ENCODE data around the gene CSAG3. TPM values are rescaled to one million over a fixed set of nuclear protein-coding genes. Genes with fewer than 3 reads are reported as not detected.
"Not testable (repeated sequence)": the region's sequence is repeated elsewhere in the genome, so short reads cannot be mapped to it uniquely, and the experiment has no call there.

CSAG3 gene
- total RNA-seq (1 to 10 TPM in 1 of 5 experiments, not detected in 4; 8.3 TPM), polyA plus RNA-seq (not detected), total RNA-seq (not detected)

DNA sequence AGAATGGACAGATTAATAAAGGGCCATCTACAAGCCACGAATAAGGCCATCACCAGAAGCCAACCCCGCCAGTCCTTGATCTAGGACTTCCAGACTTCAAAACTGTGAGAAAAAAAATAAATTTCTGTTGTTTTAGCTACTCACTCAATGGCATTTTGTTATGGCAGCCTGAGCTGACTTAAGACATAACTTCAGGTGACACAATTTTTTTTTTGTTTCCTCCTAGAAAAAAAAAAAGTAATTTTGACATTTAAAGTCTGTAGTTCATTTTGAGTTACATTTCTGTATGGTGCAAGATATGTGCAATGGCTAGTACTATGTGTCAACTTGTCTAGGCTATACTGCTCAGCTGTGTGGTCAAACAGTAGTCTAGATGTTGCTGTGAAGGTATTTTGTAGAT, at the start of gene CSAG3:
Gene CSAG3, plus strand, starts transcription at position 301 of the 400 bp plus-strand sequence.
- H3K27me3 Mint-ChIP-seq; H3K4me3 Mint-ChIP-seq; CTCF ChIA-PET; H3K4me1 ChIP-seq (ENCODE audit: control insufficient read depth in 2 of 2, insufficient read depth in 2 of 2, low read length in 2 of 2); H3K27ac ChIP-seq (ENCODE audit: low read depth, low read length); H3K4me1 Mint-ChIP-seq; H3K4me3 ChIP-seq (ENCODE audit: low read length); H3K27ac Mint-ChIP-seq; H3K9me3 ChIP-seq (ENCODE audit: control insufficient read depth in 2 of 3, low read length in 3 of 3); H3K9me3 Mint-ChIP-seq; POLR2A ChIA-PET; DNase-seq; ATAC-seq; H3K36me3 Mint-ChIP-seq; H3K36me3 ChIP-seq (ENCODE audit: control insufficient read depth in 2 of 3, insufficient read depth in 3 of 3, low read length in 3 of 3); intact Hi-C loops (cut with micrococcal nuclease); H3K27me3 ChIP-seq (ENCODE audit: control insufficient read depth in 2 of 2, insufficient read depth in 2 of 2, low read length in 2 of 2): not testable (repeated sequence)

GRCh38 chrX:152713195-152713594, 45.8 kb upstream of the CSAG3 start:
- H3K27ac Mint-ChIP-seq; CTCF ChIA-PET; H3K4me3 Mint-ChIP-seq; POLR2A ChIA-PET; H3K4me3 ChIP-seq (ENCODE audit: low read length); H3K9me3 ChIP-seq (ENCODE audit: control insufficient read depth in 2 of 3, low read length in 3 of 3); DNase-seq; ATAC-seq; H3K36me3 ChIP-seq (ENCODE audit: control insufficient read depth in 2 of 3, insufficient read depth in 3 of 3, low read length in 3 of 3); H3K9me3 Mint-ChIP-seq; intact Hi-C loops (cut with micrococcal nuclease); H3K27me3 ChIP-seq (ENCODE audit: control insufficient read depth in 2 of 2, insufficient read depth in 2 of 2, low read length in 2 of 2); H3K27ac ChIP-seq (ENCODE audit: low read depth, low read length); H3K4me1 Mint-ChIP-seq; H3K36me3 Mint-ChIP-seq; H3K4me1 ChIP-seq (ENCODE audit: control insufficient read depth in 2 of 2, insufficient read depth in 2 of 2, low read length in 2 of 2); H3K27me3 Mint-ChIP-seq: not testable (repeated sequence)

- H3K4me3 Mint-ChIP-seq; POLR2A ChIA-PET; H3K9me3 Mint-ChIP-seq; H3K27me3 Mint-ChIP-seq; H3K36me3 ChIP-seq (ENCODE audit: control insufficient read depth in 2 of 3, insufficient read depth in 3 of 3, low read length in 3 of 3); H3K27ac ChIP-seq (ENCODE audit: low read depth, low read length); CTCF ChIA-PET; DNase-seq; H3K4me1 ChIP-seq (ENCODE audit: control insufficient read depth in 2 of 2, insufficient read depth in 2 of 2, low read length in 2 of 2); H3K27me3 ChIP-seq (ENCODE audit: control insufficient read depth in 2 of 2, insufficient read depth in 2 of 2, low read length in 2 of 2); H3K27ac Mint-ChIP-seq; ATAC-seq; H3K4me3 ChIP-seq (ENCODE audit: low read length); H3K4me1 Mint-ChIP-seq; H3K36me3 Mint-ChIP-seq; H3K9me3 ChIP-seq (ENCODE audit: control insufficient read depth in 2 of 3, low read length in 3 of 3); intact Hi-C loops (cut with micrococcal nuclease): not testable (repeated sequence)
Observed at GRCh38 chrX:152713815-152714787, 44.9 kb upstream of the CSAG3 start, which contains the start of gene MAGEA2B. TSS of gene MAGEA2B (plus strand) at chrX:152714628. CDS start at chrX:152717107, 2,479 bp downstream.

DNA sequence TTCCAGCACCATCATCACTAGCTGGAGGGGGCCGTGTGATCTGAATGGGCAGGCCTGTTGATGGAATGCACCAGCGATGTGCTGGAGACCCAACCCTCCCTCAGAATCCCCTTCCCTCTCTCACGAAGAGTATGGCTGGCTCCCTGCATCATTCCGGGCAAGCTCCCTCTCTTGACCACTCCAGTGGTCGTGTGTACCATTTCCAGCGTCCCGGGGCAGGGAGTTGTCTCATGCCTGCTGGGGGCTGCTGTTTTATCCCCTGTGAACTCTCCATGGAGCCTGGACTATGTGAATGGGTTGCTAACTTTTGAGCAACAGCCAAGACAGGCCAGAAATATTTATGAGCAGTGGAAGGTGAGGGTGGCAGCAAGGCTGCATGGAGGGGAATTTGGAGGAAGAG, 33.6 kb upstream of the CSAG3 start:
- intact Hi-C loops (cut with micrococcal nuclease) = no loop called here
- Mint-ChIP-seq H3K27me3 (peaks cover 0 to 14% (median 3%) of the 10 kb centered on the region in 5 donors), H3K27ac (no peak overlapping the region), H3K4me1 (no peaks in the 10 kb centered on the region), H3K36me3 (no peaks in the 10 kb centered on the region), H3K4me3 (no peak overlapping the region), H3K9me3 (peaks cover 0 to 3% (median 0%) of the 10 kb centered on the region in 11 donors)
- ChIA-PET CTCF (no interaction called here), POLR2A (no interaction called here)
- H3K36me3 ChIP-seq (ENCODE audit: control insufficient read depth in 2 of 3, insufficient read depth in 3 of 3, low read length in 3 of 3) = no peaks in the 10 kb centered on the region
- no peak overlapping the region for H3K27ac ChIP-seq (ENCODE audit: low read depth, low read length)
- ATAC-seq (no peak), DNase-seq (no peak)
- no peaks in the 10 kb centered on the region for H3K4me1 ChIP-seq (ENCODE audit: control insufficient read depth in 2 of 2, insufficient read depth in 2 of 2, low read length in 2 of 2)
- H3K27me3 ChIP-seq (ENCODE audit: control insufficient read depth in 2 of 2, insufficient read depth in 2 of 2, low read length in 2 of 2) = no peaks in the 10 kb centered on the region
- no peak overlapping the region for H3K4me3 ChIP-seq (ENCODE audit: low read length)
- no peaks in the 10 kb centered on the region for H3K9me3 ChIP-seq (ENCODE audit: control insufficient read depth in 2 of 3, low read length in 3 of 3)

GRCh38 chrX:152733261-152733975, 25.6 kb upstream of the CSAG3 start, which contains the start of the genes CSAG1 and MAGEA12:
TSS of gene CSAG1 (minus strand) at chrX:152733721. CDS start at chrX:152732460, 1,261 bp downstream.
TSS of gene MAGEA12 (plus strand) at chrX:152733757. CDS start at chrX:152736162, 2,405 bp downstream.
- Mint-ChIP-seq H3K27ac (no peak within 1 kb of the TSS), H3K27me3 (peaks cover 0 to 7% (median 3%) of the 10 kb centered on the region in 5 donors), H3K4me1 (peaks cover 0 to 2% (median 0%) of the 10 kb centered on the region in 7 donors), H3K9me3 (no peaks in the 10 kb centered on the region), H3K4me3 (no peak within 1 kb of the TSS), H3K36me3 (no peaks in the 10 kb centered on the region)
- intact Hi-C loops (cut with micrococcal nuclease) = no loop called here
- H3K27ac ChIP-seq (ENCODE audit: low read depth, low read length) = no peak within 1 kb of the TSS
- H3K9me3 ChIP-seq (ENCODE audit: control insufficient read depth in 2 of 3, low read length in 3 of 3) = no peaks in the 10 kb centered on the region
- no peaks in the 10 kb centered on the region for H3K4me1 ChIP-seq (ENCODE audit: control insufficient read depth in 2 of 2, insufficient read depth in 2 of 2, low read length in 2 of 2)
- H3K4me3 ChIP-seq (ENCODE audit: low read length) = no peak within 1 kb of the TSS
- POLR2A ChIA-PET = no interaction called here
- CTCF ChIA-PET = no interaction called here
- ATAC-seq (no peak), DNase-seq (no peak)
- no peaks in the 10 kb centered on the region for H3K36me3 ChIP-seq (ENCODE audit: control insufficient read depth in 2 of 3, insufficient read depth in 3 of 3, low read length in 3 of 3)
- no peaks in the 10 kb centered on the region for H3K27me3 ChIP-seq (ENCODE audit: control insufficient read depth in 2 of 2, insufficient read depth in 2 of 2, low read length in 2 of 2)

DNA sequence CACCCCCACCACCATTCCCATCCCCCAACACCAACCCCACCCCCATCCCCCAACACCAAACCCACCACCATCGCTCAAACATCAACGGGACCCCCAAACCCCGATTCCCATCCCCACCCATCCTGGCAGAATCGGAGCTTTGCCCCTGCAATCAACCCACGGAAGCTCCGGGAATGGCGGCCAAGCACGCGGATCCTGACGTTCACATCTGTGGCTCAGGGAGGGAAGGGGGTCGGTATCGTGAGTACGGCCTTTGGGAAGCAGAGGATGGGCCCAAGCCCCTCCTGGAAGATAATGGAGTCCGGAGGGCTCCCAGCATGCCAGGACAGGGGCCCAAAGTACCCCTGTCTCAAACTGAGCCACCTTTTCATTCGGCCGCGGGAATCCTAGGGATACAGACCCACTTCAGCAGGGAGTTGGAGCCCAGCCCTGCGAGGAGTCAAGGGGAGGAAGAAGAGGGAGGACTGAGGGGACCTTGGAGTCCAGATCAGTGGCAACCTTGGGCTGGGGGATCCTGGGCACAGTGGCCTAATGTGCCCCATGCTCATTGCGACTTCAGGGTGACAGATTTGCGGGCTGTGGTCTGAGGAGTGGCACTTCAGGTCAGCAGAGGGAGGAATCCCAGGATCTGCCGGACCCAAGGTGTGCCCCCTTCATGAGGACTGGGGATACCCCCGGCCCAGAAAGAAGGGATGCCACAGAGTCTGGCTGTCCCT, 24.7 kb upstream of the CSAG3 start:
- H3K36me3 ChIP-seq (ENCODE audit: control insufficient read depth in 2 of 3, insufficient read depth in 3 of 3, low read length in 3 of 3); POLR2A ChIA-PET; H3K27me3 ChIP-seq (ENCODE audit: control insufficient read depth in 2 of 2, insufficient read depth in 2 of 2, low read length in 2 of 2); H3K4me3 Mint-ChIP-seq; H3K27ac ChIP-seq (ENCODE audit: low read depth, low read length); intact Hi-C loops (cut with micrococcal nuclease); H3K4me1 Mint-ChIP-seq; H3K27ac Mint-ChIP-seq; CTCF ChIA-PET; DNase-seq; ATAC-seq; H3K9me3 ChIP-seq (ENCODE audit: control insufficient read depth in 2 of 3, low read length in 3 of 3); H3K36me3 Mint-ChIP-seq; H3K9me3 Mint-ChIP-seq; H3K4me3 ChIP-seq (ENCODE audit: low read length); H3K27me3 Mint-ChIP-seq; H3K4me1 ChIP-seq (ENCODE audit: control insufficient read depth in 2 of 2, insufficient read depth in 2 of 2, low read length in 2 of 2): not testable (repeated sequence)

Data from naive thymus-derived CD4-positive, alpha-beta T cell (primary cell).